Mesodermal cell (in vitro differentiated cells): ENCODE data around the gene IGLL5.

Experiments used
- H3K27ac ChIP-seq: 2 replicates; pipeline ENCODE4 v1.7.0; 2013; ENCODE audit warnings: mild to moderate bottlenecking, low read depth, low read length, moderate library complexity; ENCODE audit not compliant: severe bottlenecking
- H3K36me3 ChIP-seq: 2 replicates; pipeline ENCODE4 v1.7.1; 2013; ENCODE audit warnings: mild to moderate bottlenecking, low read length, moderate library complexity; ENCODE audit not compliant: control insufficient read depth, insufficient read depth
- H3K4me1 ChIP-seq: one replicate; pipeline ENCODE4 v1.7.1; 2013; ENCODE audit warnings: mild to moderate bottlenecking, low read length; ENCODE audit not compliant: insufficient read depth, control insufficient read depth, poor library complexity, severe bottlenecking
- H3K4me3 ChIP-seq: 2 replicates; pipeline ENCODE4 v1.7.0; 2013; ENCODE audit warnings: low read length, control low read depth, mild to moderate bottlenecking; ENCODE audit not compliant: insufficient read depth, poor library complexity, severe bottlenecking; ENCODE audit errors: extremely low read depth
- H3K9me3 ChIP-seq: 2 replicates; pipeline ENCODE4 v1.7.1; 2013; ENCODE audit warnings: mild to moderate bottlenecking, low read length, moderate library complexity; ENCODE audit not compliant: control insufficient read depth
- WGBS, 2 experiments: methylation state at CpG; one replicate each; pipeline ENCODE4 v1.1.5; 2013; ENCODE audit warnings: missing lambda C conversion rate in 2 of 2; ENCODE audit not compliant: insufficient coverage in 2 of 2; 5-methylcytosine and 5-hydroxymethylcytosine counted together

Gene IGLL5

DNA sequence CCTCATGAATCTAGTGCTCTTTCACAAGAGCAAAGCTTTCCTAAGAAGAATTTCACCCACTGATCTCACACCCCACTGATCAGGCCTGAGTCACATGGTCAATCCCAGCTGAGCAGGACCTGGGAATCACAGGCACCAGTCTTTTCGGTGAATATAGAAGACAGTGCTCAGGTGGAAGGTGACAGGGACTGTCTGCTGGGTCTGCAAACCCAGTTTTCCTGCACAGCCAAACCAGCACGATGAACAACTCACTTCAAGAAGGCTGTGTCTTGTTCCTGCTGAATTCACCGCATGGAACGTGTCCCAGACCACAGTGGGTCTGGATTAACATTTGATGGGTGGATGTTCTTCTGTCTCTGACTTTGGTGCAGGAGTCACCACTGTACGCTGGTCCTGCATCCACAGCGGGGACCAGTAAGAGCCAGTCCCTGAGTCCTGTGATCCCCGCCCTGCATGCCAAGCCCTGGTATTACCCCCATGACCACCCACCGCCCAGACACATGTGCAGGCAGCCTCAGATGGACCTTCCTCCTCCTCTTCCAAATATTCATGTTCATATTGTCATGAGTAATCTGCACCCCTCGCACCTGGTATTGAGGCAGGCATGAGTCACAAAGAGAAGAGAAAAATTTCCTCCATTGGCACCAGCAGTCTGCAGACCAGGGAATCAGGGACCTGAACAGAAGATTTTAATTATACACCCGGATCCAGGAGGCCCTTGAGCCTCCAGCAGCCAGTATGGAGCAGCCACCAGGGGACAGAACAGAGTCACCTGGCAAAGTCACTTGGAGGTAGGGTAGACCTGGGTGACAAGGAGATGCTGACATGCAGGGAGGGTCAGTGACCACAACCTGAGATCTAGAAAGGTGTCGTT, 8.6 kb upstream of the IGLL5 start:
- 78 to 83% methylated on average over 6 to 9 of the region's 11 CpGs for WGBS, 2 experiments

GRCh38 chr22:22879675-22880155, 7.9 kb upstream of the IGLL5 start:
- H3K27ac ChIP-seq = no peak overlapping the region
- no peaks in the 10 kb centered on the region for H3K9me3 ChIP-seq
- WGBS, 2 experiments = 68 to 71% methylated on average over 4 to 5 of the region's 5 CpGs
- no peak overlapping the region for H3K4me3 ChIP-seq
- no peaks in the 10 kb centered on the region for H3K36me3 ChIP-seq
- H3K4me1 ChIP-seq = no peaks in the 10 kb centered on the region

More for the DNA sequence above, 8.6 kb upstream of the IGLL5 start:
- Histone ChIP-seq H3K4me3 (no peak overlapping the region), H3K9me3 (no peaks in the 10 kb centered on the region), H3K27ac (no peak overlapping the region), H3K4me1 (no peaks in the 10 kb centered on the region), H3K36me3 (no peaks in the 10 kb centered on the region)

DNA sequence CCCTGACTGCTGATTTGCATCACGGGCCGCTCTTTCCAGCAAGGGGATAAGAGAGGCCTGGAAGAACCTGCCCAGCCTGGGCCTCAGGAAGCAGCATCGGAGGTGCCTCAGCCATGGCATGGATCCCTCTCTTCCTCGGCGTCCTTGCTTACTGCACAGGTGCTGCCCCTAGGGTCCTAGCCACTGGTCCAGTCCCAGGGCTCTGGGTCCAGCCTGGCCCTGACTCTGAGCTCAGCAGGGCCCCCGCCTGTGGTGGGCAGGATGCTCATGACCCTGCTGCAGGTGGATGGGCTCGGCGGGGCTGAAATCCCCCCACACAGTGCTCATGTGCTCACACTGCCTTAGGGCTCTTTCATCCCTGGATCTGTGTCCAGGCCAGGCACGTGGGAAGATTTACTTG, 7.0 kb upstream of the IGLL5 start:
- Histone ChIP-seq H3K36me3 (no peaks in the 10 kb centered on the region), H3K27ac (no peak overlapping the region), H3K4me3 (no peak overlapping the region), H3K9me3 (no peaks in the 10 kb centered on the region), H3K4me1 (no peaks in the 10 kb centered on the region)
- WGBS, 2 experiments = 83 to 93% methylated on average over 8 of the region's 9 CpGs

DNA sequence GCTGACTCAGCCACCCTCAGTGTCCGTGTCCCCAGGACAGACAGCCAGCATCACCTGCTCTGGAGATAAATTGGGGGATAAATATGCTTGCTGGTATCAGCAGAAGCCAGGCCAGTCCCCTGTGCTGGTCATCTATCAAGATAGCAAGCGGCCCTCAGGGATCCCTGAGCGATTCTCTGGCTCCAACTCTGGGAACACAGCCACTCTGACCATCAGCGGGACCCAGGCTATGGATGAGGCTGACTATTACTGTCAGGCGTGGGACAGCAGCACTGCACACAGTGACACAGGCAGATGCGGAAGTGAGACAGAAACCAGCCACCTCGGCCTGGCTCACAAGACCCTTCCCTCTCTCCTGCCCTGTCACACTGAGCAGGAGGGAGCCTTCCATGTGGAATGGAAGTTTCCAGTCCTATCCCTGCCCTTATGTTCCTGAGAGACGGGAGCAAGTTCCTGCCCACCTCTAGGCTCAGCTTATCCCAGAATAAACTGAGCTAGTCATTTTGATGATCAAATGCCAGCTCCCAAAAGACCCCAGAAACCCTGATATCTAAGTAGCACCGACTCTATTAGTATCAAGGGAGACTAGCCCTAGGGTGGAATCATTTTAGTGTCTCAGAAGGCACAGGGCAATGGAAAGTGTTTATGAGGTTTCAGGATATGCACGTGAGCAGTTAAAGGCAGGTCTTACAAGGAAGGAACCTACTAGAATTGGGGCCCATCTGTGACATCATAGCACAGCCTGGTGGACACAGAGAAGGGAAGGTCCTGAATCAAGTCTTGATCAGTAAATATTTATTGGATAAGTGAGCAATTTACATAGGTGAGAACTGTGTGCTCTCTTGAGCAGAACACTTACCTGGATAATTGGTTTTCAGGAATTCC, 6.3 kb upstream of the IGLL5 start:
- no peaks in the 10 kb centered on the region for H3K36me3 ChIP-seq
- H3K9me3 ChIP-seq = no peaks in the 10 kb centered on the region
- no peaks in the 10 kb centered on the region for H3K4me1 ChIP-seq
- 80 to 81% methylated on average over 8 to 9 of the region's 10 CpGs for WGBS, 2 experiments
- H3K4me3 ChIP-seq = no peak overlapping the region
- no peak overlapping the region for H3K27ac ChIP-seq

GRCh38 chr22:22882033-22882717, 5.4 kb upstream of the IGLL5 start:
- H3K36me3 ChIP-seq = no peaks in the 10 kb centered on the region
- no peak overlapping the region for H3K27ac ChIP-seq
- no peaks in the 10 kb centered on the region for H3K4me1 ChIP-seq
- 75 to 79% methylated on average over 2 to 3 of the region's 6 CpGs for WGBS, 2 experiments
- no peaks in the 10 kb centered on the region for H3K9me3 ChIP-seq
- no peak overlapping the region for H3K4me3 ChIP-seq

- Histone ChIP-seq H3K4me3 (no peak overlapping the region), H3K27ac (no peak overlapping the region), H3K4me1 (no peaks in the 10 kb centered on the region), H3K36me3 (no peaks in the 10 kb centered on the region), H3K9me3 (no peaks in the 10 kb centered on the region)
- WGBS, 2 experiments = 87 to 89% methylated on average over 9 to 10 of the region's 11 CpGs
Observed at GRCh38 chr22:22883090-22883727, 4.4 kb upstream of the IGLL5 start.

GRCh38 chr22:22884010-22884887, 3.4 kb upstream of the IGLL5 start:
- H3K4me1 ChIP-seq = no peaks in the 10 kb centered on the region
- WGBS, 2 experiments = 21 to 33% methylated on average over 2 to 3 of the region's 3 CpGs
- H3K9me3 ChIP-seq = no peaks in the 10 kb centered on the region
- H3K27ac ChIP-seq = no peak overlapping the region
- no peaks in the 10 kb centered on the region for H3K36me3 ChIP-seq
- H3K4me3 ChIP-seq = no peak overlapping the region

DNA sequence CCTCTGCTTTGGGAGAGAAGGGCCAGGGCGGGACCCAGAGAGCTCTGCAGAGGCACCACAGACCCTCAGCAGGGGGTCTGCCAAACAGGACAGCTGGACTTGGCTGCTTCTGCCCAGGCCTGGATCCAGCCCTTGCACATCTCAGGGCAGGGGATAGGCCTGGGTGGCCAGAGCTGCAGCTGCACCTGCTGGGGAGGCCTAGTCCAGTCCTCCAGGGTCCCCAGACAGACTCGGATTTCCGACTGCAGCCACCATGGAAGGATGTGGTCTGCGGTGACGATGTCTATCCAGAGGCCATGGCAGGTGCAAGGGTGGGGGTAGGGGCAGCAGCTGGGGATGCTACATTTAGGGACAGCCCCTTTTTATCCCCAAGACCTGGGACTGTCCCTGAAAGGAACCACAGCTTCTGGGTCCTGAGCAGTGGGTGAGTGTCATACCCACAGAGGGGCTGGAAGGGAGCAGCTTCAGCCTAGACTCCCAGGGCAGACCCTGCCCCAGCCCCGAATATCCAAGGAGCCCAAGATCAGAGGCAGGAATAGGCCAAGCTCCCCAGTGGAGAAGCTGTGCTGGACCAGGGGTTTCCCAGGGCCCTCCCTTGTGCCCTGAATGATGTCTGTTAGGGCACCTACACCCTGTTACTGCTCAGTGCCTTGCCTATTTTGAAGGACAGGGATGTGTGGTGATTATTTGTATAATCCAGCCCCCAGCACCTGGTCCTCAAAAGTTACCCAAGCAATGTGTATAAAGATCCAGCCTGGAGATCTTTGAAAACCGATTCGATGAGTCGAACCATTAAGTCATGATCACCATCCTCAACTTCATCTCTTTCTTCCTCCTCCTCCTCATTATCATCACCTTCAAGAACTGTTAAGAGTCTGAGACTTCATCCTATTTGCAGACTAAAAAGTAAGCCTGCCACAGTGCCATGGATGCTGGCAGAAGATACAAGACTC, 2.5 kb upstream of the IGLL5 start:
- WGBS, 2 experiments = 87 to 89% methylated on average over 8 to 9 of the region's 9 CpGs
- no peaks in the 10 kb centered on the region for H3K4me1 ChIP-seq
- H3K36me3 ChIP-seq = no peaks in the 10 kb centered on the region
- no peak overlapping the region for H3K27ac ChIP-seq
- no peak overlapping the region for H3K4me3 ChIP-seq
- H3K9me3 ChIP-seq = no peaks in the 10 kb centered on the region

- 66 to 74% methylated on average over 4 of the region's 4 CpGs for WGBS, 2 experiments
- no peak overlapping the region for H3K27ac ChIP-seq
Observed at GRCh38 chr22:22886546-22886945, 1.1 kb upstream of the IGLL5 start.

More at GRCh38 chr22:22886546-22886945, 1.1 kb upstream of the IGLL5 start:
- H3K4me3 ChIP-seq = no peak overlapping the region
- no peaks in the 10 kb centered on the region for H3K9me3 ChIP-seq
- no peaks in the 10 kb centered on the region for H3K4me1 ChIP-seq
- no peaks in the 10 kb centered on the region for H3K36me3 ChIP-seq
